Neural cell (in vitro differentiated cells): ENCODE measurements around the gene LRP1. TPM values are rescaled to one million over a fixed set of nuclear protein-coding genes. Genes with fewer than 3 reads are reported as not detected.

Experiments
- H2AFZ ChIP-seq: fragments of 200-600, 300-800 bp; sonication (generic), shearing (Covaris generic); 2 replicates; pipeline ENCODE4 v1.6.0; 2014; ENCODE audit warnings: low read depth, mild to moderate bottlenecking, antibody characterized with exemption, low read length, moderate library complexity
- H3F3A ChIP-seq: fragments of 200-600 bp; shearing (Covaris generic); 2 replicates; pipeline ENCODE4 v1.6.1; 2016; ENCODE audit warnings: mild to moderate bottlenecking, moderate library complexity, mixed read lengths, antibody characterized with exemption, low read length; ENCODE audit not compliant: insufficient read depth, poor library complexity, severe bottlenecking
- H3K27ac ChIP-seq: fragments of 200-600, 300-800 bp; sonication (generic), shearing (Covaris generic); 2 replicates; pipeline ENCODE4 v1.5.1; 2014; ENCODE audit warnings: mild to moderate bottlenecking, low read length, moderate library complexity
- H3K27me3 ChIP-seq: fragments of 300-800, 200-600 bp; sonication (generic), shearing (Covaris generic); 2 replicates; pipeline ENCODE4 v1.6.0; 2014; ENCODE audit warnings: mild to moderate bottlenecking, low read depth, low read length, moderate library complexity; ENCODE audit not compliant: insufficient read depth
- H3K36me3 ChIP-seq: fragments of 300-800, 200-600 bp; sonication (generic), shearing (Covaris generic); 2 replicates; pipeline ENCODE4 v1.5.1; 2014; ENCODE audit warnings: mild to moderate bottlenecking, antibody characterized with exemption, low read length, moderate library complexity; ENCODE audit not compliant: insufficient read depth
- H3K4me2 ChIP-seq: fragments of 300-800, 200-600 bp; sonication (generic), shearing (Covaris generic); 2 replicates; pipeline ENCODE4 v1.6.0; 2014; ENCODE audit warnings: mild to moderate bottlenecking, low read length
- H3K4me3 ChIP-seq: fragments of 300-800, 200-600 bp; sonication (generic), shearing (Covaris generic); 2 replicates; pipeline ENCODE4 v1.5.1; 2014; ENCODE audit warnings: mild to moderate bottlenecking, low read length, moderate library complexity
- H3K79me2 ChIP-seq: fragments of 200-600 bp; shearing (Covaris generic); replicated peaks from 2 replicates; pipeline ENCODE4 v1.6.0; 2014; ENCODE audit warnings: mild to moderate bottlenecking, low read length, moderate library complexity; ENCODE audit not compliant: insufficient read depth
- H3K9ac ChIP-seq: fragments of 300-800, 200-600 bp; sonication (generic), shearing (Covaris generic); 2 replicates; pipeline ENCODE4 v1.6.1; 2016; ENCODE audit warnings: mild to moderate bottlenecking, low read length, mixed read lengths
- H3K9me2 ChIP-seq: fragments of 200-600 bp; shearing (Covaris generic); 2 replicates; pipeline ENCODE4 v1.6.1; 2016; ENCODE audit warnings: mild to moderate bottlenecking, low read length, mixed read lengths; ENCODE audit not compliant: insufficient read depth
- H3K9me3 ChIP-seq: fragments of 200-600, 300-800 bp; sonication (generic), shearing (Covaris generic); 2 replicates; pipeline ENCODE4 v1.6.1; 2016; ENCODE audit warnings: mild to moderate bottlenecking, mixed run types, low read length, moderate library complexity, mixed read lengths
- H4K20me1 ChIP-seq: fragments of 200-600 bp; shearing (Covaris generic); 2 replicates; pipeline ENCODE4 v1.6.1; 2016; ENCODE audit warnings: mild to moderate bottlenecking, mixed run types; ENCODE audit not compliant: insufficient read depth
- EP300 ChIP-seq: fragments of 450-650 bp; conservative IDR thresholded peaks from 2 replicates; pipeline ENCODE4 v1.6.1; 2014; ENCODE audit warnings: antibody characterized with exemption, mild to moderate bottlenecking, moderate library complexity; ENCODE audit not compliant: poor library complexity, severe bottlenecking
- EZH2 ChIP-seq: fragments of 200-600, 300-800 bp; shearing (Covaris generic), sonication (generic); IDR thresholded peaks from 2 replicates; pipeline ENCODE4 v1.6.1; 2014; ENCODE audit warnings: antibody characterized with exemption, low read length, borderline replicate concordance, mild to moderate bottlenecking; ENCODE audit not compliant: insufficient read depth, poor library complexity, severe bottlenecking
- MXI1 ChIP-seq: fragments of 450-650 bp; conservative IDR thresholded peaks from 2 replicates; pipeline ENCODE4 v1.6.1; 2014; ENCODE audit warnings: antibody characterized with exemption, mild to moderate bottlenecking; ENCODE audit not compliant: poor library complexity, severe bottlenecking
- POLR2AphosphoS5 ChIP-seq: IDR thresholded peaks from 2 replicates; pipeline ENCODE4 v1.6.1; 2012
- RAD21 ChIP-seq: fragments of 450-650 bp; conservative IDR thresholded peaks from 2 replicates; pipeline ENCODE4 v1.6.1; 2014; ENCODE audit warnings: antibody characterized with exemption, mild to moderate bottlenecking, moderate library complexity
- SMC3 ChIP-seq: fragments of 450-650 bp; conservative IDR thresholded peaks from 2 replicates; pipeline ENCODE4 v1.6.1; 2014; ENCODE audit warnings: antibody characterized with exemption, mild to moderate bottlenecking, moderate library complexity; ENCODE audit not compliant: poor library complexity
- TAF1 ChIP-seq: IDR thresholded peaks from 2 replicates; pipeline ENCODE4 v1.6.1; 2012; ENCODE audit warnings: low read depth
- polyA plus RNA-seq: library from polyadenylated mRNA; depleted of rRNA; stranded (reverse); fragments of >200 nt; gene quantifications from 2 replicates; pipeline ENCODE4 v1.2.3, GENCODE V29; 2014
- TF ChIP-seq, protein P1 (sequence below): IDR thresholded peaks from 2 replicates; pipeline ENCODE4 v1.6.1; 2012; ENCODE audit warnings: borderline replicate concordance
- TF ChIP-seq, protein P2 (sequence below): fragments of 450-650 bp; IDR thresholded peaks from 2 replicates; pipeline ENCODE4 v1.5.1; 2014; ENCODE audit warnings: antibody characterized with exemption, mild to moderate bottlenecking, moderate library complexity; ENCODE audit not compliant: poor library complexity, severe bottlenecking

Gene LRP1
- polyA plus RNA-seq, 1 donor from 2014 or later, result 18.2 TPM

DNA sequence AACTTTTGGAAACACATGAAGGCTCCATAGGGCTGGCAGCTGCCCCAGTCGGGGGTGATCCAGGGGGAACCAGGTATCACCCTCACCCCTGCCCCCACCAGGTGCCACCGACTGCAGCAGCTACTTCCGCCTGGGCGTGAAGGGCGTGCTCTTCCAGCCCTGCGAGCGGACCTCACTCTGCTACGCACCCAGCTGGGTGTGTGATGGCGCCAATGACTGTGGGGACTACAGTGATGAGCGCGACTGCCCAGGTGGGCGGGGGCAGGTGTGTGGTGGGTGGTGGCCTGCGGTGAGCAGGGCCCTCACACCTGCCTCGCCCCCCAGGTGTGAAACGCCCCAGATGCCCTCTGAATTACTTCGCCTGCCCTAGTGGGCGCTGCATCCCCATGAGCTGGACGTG lies 66.0 kb downstream of the LRP1 start:
- no peak overlapping the region for H3K4me2 ChIP-seq
- no peak overlapping the region for H3K27ac ChIP-seq
- no peaks in the 10 kb centered on the region for H3K79me2 ChIP-seq
- no peaks in the 10 kb centered on the region for H3K9me2 ChIP-seq
- no peaks in the 10 kb centered on the region for H4K20me1 ChIP-seq
- no peak overlapping the region for H3K9ac ChIP-seq
- H3K27me3 ChIP-seq, result no peaks in the 10 kb centered on the region
- no peak overlapping the region for H3K4me3 ChIP-seq
- H3K36me3 ChIP-seq, result peaks cover 16% of the 10 kb centered on the region
- H2AFZ ChIP-seq, result no peak overlapping the region
- no peaks in the 10 kb centered on the region for H3K9me3 ChIP-seq
- TF ChIP-seq RAD21 (no peak), MXI1 (no peak), SMC3 (no peak), EP300 (no peak), POLR2AphosphoS5 (no peak), TAF1 (no peak), EZH2 (no peak)
- TF ChIP-seq, protein P1, sequence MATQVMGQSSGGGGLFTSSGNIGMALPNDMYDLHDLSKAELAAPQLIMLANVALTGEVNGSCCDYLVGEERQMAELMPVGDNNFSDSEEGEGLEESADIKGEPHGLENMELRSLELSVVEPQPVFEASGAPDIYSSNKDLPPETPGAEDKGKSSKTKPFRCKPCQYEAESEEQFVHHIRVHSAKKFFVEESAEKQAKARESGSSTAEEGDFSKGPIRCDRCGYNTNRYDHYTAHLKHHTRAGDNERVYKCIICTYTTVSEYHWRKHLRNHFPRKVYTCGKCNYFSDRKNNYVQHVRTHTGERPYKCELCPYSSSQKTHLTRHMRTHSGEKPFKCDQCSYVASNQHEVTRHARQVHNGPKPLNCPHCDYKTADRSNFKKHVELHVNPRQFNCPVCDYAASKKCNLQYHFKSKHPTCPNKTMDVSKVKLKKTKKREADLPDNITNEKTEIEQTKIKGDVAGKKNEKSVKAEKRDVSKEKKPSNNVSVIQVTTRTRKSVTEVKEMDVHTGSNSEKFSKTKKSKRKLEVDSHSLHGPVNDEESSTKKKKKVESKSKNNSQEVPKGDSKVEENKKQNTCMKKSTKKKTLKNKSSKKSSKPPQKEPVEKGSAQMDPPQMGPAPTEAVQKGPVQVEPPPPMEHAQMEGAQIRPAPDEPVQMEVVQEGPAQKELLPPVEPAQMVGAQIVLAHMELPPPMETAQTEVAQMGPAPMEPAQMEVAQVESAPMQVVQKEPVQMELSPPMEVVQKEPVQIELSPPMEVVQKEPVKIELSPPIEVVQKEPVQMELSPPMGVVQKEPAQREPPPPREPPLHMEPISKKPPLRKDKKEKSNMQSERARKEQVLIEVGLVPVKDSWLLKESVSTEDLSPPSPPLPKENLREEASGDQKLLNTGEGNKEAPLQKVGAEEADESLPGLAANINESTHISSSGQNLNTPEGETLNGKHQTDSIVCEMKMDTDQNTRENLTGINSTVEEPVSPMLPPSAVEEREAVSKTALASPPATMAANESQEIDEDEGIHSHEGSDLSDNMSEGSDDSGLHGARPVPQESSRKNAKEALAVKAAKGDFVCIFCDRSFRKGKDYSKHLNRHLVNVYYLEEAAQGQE, result no peak
- TF ChIP-seq, protein P2, sequence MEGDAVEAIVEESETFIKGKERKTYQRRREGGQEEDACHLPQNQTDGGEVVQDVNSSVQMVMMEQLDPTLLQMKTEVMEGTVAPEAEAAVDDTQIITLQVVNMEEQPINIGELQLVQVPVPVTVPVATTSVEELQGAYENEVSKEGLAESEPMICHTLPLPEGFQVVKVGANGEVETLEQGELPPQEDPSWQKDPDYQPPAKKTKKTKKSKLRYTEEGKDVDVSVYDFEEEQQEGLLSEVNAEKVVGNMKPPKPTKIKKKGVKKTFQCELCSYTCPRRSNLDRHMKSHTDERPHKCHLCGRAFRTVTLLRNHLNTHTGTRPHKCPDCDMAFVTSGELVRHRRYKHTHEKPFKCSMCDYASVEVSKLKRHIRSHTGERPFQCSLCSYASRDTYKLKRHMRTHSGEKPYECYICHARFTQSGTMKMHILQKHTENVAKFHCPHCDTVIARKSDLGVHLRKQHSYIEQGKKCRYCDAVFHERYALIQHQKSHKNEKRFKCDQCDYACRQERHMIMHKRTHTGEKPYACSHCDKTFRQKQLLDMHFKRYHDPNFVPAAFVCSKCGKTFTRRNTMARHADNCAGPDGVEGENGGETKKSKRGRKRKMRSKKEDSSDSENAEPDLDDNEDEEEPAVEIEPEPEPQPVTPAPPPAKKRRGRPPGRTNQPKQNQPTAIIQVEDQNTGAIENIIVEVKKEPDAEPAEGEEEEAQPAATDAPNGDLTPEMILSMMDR, result no peak
- H3F3A ChIP-seq, result no peaks in the 10 kb centered on the region

DNA sequence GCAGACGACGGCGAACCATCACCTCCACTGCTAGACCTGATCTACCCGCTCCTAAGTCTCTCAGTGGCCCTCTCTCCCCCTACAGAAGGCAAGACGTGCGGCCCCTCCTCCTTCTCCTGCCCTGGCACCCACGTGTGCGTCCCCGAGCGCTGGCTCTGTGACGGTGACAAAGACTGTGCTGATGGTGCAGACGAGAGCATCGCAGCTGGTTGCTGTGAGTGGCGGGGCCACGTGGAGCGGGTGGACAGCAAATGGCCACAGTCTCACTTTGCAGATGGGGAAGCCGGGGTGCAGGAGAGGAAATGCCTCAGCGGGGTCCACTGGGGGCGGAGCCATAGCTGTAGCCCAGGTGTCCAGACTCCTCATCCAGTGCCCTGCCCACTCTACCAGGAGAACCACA lies 66.9 kb downstream of the LRP1 start:
- Histone ChIP-seq H3K27ac (no peak overlapping the region), H3K9me3 (no peaks in the 10 kb centered on the region), H4K20me1 (no peaks in the 10 kb centered on the region), H3K9me2 (no peaks in the 10 kb centered on the region), H3F3A (no peaks in the 10 kb centered on the region), H3K4me3 (no peak overlapping the region), H2AFZ (no peak overlapping the region), H3K36me3 (peaks cover 19% of the 10 kb centered on the region), H3K9ac (no peak overlapping the region), H3K4me2 (no peak overlapping the region), H3K27me3 (no peaks in the 10 kb centered on the region), H3K79me2 (no peaks in the 10 kb centered on the region)
- TF ChIP-seq RAD21, result no peak
- TF ChIP-seq, protein P1, result no peak
- TF ChIP-seq EZH2, result no peak
- TF ChIP-seq MXI1, result no peak
- TF ChIP-seq EP300, result no peak
- TF ChIP-seq SMC3, result no peak
- no peak for TF ChIP-seq POLR2AphosphoS5
- TF ChIP-seq, protein P2, result no peak
- no peak for TF ChIP-seq TAF1
